GM10847 (cell line): Measurements from ENCODE around the gene COL2A1.

Source experiments
- POLR2A ChIP-seq: IDR thresholded peaks from 2 replicates; pipeline ENCODE4 v1.6.1; 2011; ENCODE audit not compliant: insufficient read length; ENCODE audit errors: extremely low read depth

The COL2A1 gene

DNA sequence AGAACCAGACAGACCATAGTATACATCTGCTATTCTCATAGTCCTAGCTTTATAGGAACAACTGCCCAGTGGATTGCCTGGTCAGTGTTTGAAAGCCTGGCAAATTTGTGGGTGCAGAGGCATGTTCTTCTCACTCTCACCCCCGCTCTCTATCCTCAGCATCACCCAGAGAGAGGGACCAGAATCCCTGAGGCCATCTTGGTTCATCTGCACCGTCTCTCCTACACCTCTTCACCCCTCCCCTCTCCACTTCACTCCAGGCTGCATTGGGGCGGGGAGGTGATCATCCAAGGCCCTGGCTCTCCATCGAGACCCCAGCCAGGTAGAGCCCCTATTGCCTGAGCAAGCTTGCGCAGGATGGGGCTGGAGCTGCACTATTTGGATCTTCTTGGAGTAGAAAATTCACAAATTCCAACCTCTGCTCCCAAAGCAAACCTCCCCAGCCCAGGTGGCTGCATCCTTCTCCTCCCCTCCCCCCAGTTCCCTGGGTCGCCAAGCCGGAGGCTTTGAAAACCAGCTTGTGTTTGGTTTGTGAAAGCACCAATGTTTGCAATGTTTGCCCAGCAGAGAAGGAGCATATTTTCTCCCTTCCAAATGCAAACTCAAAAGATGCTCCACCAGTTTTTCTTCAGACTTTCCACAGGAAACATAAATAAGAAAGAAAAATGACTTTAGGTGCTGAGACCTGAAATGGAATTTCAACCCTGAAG lies 18.6 kb upstream of the COL2A1 start:
- TF ChIP-seq POLR2A, result no peak

DNA sequence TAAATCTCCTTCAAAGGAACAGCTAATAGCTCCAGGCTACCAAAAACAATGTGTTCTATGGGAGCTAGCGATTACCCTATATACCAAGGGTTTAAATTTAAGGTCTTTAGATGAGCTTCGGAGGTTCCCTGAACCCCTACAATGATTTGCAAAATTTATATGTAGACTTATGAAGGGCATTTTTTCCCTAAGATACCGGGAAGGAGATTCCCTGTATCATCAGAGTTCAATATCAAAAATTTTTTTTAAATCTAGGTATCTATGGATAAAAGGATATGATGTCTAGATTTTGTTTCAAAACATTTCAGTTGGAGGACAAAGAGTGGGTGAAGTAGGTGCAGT lies 17.9 kb upstream of the COL2A1 start:
- TF ChIP-seq POLR2A, result no peak

DNA sequence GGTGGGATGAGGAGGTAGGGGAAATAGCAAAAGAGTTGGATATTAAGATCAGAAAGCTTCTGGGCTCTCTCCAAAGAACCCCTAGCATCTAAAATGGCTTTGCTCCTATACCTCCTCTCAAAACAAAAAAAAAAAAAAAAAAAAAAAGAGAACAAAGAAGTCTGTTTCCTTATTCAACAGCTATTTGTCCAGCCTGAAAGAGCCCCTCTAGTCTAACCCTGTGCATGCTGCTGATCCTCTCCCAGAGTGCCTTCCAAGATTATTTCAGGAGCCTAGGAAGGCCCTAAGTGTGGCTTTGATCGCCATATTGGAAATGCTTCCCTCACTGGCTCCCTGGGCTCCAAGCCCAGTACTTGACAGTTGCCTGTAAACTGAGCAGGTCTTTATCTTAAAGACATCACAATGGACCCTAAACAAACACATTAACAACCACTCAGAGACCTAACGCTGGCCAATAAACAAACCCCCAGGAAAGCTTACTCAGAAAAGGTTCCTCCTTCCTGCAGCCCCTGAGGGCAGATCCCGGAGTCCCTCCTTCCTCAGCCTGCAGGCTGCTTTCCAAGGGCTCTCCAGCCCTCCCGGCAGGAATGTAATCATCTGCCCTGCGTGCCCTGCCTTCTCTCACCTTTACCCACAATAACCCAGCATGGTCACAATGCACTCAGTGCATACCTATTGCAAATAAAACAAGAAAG lies 17.4 kb upstream of the COL2A1 start:
- no peak for TF ChIP-seq POLR2A

DNA sequence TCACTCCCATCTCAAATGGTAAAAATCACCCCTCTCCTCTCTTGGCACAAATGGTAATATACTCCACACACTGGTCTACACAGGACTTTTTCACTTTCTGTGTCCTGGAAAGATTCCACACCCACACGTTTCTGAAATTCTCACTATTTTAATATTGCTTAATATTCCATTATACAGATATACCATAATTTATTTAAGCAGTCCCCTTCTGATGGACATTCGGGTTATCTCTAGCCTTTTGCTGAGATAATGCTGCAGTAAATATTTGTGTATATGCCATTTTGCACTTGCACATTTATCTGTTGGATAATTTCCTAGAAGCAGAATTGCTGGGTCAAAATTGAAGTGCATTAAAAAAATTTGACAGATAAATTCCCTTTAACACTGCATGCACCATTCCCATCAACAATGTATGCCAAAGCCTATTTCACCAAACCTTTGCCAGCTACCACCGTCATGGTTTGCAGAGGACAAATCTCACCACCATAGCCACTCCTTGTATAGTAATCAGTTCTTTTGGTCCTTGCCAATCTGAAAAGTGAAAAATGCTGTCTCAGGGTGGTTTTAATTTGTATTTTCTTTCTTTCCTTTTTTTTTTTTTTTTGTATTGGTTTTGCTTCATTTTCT lies 15.5 kb upstream of the COL2A1 start:
- TF ChIP-seq POLR2A, result no peak

DNA sequence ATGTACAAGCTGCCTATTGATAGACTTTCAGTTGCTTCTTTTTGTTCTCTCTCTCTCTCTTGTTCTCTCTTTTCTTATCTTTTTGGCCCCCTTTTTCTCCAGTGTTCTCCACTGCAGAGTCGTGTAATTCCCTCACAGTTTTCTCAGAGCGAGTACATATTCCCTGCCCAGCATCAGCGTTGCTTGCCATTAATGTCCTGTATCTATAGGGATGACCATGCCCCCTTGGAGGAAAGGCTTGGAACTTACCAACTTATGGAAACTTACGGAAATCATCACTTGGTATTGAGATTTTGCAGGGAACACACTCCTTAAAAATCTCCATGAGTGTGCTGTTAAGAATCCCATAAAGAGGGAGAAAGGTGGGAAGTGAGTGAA lies 14.3 kb upstream of the COL2A1 start:
- TF ChIP-seq POLR2A, result no peak

DNA sequence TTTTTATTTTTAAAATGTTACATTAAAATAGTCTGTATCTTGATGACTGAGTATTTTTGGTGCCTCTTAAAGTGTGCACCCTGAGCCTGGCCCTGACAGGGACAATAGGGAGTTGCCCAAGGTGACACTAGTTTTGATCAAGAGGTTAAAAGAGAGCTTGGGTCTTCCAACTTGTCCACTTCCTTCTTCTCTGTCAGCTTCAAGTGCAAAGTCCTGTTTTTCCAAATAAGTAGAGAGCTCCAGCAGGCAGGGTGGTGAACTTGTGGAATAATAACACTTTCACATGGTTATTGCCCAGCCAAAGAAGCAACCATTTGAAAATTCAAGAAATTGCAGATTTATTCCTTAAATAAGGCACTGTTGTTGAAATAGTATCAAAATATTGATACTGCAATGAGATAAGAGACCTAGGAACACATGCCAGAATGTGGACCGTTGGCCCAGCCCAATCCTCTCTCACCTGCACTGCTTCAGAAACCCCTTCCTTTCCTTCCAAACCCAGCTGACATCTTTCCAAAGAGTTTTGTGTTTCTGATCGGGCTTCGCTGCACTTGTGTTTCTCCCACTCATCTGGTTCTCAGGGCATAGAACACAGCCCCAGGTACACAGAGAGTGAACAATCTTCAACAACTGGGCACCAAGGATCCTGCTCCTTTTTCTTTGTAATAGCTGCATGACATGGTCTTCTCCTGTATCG lies 13.8 kb upstream of the COL2A1 start:
- TF ChIP-seq POLR2A, result no peak

DNA sequence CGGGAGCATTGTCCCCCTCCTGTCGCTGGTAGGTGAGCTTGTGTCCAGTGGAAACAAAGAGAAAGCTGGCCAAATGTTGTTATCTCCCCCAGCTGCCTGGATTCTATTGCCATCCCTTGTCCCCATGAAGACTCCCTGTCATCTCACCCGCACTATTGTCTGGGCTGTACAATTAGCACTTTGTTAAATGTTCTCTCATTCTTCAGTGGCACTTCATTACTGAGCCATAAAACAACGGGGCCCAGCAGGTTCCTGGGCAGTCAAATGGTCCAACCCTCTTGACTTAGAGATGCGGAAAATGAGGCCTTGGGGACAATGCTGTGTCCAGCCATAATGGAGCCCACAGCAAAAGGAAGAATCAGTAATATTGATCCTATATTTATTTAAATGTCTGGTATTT lies 13.2 kb upstream of the COL2A1 start:
- no peak for TF ChIP-seq POLR2A

DNA sequence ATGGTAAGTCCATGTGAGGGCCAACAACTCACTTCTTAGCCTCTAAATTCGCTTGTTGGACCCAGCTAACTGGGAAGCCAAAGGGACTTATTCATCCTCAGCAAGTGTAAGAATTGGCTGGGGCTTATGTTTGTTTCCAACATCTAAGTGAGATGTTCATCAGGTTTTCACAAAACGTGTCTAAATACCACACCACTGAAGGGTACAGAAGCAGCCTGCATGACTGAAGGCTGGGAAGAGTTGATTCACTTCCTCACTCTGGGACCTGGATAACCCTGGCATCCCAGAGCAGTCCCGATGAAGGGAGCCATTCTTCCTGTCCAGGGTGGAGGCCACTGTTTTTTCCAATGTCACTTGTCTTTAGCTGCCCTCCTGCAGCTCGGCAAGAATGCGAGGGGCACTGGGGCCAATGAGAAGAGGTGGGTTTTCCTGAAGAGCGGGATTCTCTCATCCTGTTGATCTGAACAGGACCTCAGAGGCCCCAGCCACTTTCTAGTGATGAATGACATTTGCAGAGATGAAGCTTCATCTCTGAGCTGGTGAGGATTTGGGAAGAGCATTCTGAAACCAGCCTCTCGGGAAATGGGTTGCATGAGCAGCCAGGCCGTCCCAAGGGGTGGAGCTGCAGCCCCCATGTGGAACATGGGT lies 12.2 kb upstream of the COL2A1 start:
- TF ChIP-seq POLR2A, result no peak

DNA sequence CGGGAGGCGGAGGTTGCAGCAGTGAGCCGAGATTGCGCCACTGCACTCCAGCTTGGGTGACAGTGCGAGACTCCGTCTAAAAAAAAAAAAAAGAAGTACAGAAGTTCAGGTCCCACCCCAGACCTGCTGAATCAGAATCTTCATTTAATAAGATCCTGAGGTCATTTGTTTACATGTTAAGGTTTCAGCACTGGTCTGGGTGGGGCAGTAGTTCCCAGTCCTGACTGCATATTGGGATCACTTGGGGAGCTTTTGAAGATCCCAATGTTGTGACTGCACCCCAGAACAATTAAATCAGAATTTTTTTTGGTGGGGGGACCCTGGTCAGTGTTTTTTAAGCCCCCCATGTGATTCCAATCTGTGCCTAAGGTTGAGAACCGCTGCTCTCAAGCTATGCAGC lies 11.7 kb upstream of the COL2A1 start:
- no peak for TF ChIP-seq POLR2A

DNA sequence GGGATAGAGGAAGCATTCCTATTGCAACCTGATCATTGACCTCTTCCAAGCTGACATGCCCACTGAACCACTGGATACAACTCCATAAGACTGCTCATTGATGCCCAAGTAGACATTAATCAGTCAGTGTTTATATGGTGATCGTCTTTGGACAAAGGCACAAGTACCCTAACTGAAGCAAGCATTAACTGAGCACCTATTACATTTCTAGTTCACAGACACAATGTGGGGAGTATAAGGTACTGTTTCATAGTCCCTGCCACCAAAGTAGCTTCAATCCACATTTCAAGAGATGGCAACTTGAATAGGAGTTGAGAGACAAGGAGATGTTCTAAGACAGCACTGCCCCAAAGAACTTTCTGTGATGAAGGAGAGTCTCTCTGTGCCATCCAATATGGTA lies 10.9 kb upstream of the COL2A1 start:
- no peak for TF ChIP-seq POLR2A

DNA sequence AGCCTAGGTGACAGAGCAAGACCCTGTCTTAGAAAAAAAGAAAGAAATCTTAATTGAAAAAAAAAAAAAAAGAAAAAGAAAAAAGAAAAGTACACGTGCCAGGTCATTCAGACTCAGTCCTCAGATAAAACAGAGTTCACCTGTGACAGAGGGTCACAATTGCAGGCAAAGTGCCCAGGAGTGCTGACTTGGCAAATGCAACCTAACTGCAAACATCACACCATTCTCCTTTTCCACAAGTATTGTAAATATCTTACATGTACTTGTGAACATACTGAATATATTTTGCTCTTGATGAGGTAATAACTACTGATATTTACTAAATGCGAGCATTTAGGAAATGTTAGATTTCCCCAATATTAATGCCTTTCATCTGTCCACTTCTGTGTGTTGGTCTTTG lies 9.0 kb upstream of the COL2A1 start:
- TF ChIP-seq POLR2A, result no peak

DNA sequence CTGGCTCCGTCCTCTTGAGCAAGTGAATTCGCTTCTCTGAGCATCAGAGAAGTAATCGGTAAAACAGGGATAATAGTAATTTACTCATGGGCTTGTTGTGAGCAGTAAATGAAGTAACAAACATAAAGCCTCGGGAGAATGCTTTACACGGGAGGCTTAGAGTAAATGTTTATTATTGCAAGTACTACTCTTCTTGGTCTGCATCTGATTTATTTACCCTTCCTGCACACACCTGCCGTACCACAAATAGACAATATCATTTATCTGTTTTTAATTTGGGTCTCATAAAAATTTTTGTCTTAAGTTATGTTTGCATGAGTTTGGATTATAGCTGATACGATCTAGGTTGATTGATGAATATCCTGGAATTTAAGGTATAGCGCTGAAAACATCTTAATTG lies 7.8 kb upstream of the COL2A1 start:
- no peak for TF ChIP-seq POLR2A

DNA sequence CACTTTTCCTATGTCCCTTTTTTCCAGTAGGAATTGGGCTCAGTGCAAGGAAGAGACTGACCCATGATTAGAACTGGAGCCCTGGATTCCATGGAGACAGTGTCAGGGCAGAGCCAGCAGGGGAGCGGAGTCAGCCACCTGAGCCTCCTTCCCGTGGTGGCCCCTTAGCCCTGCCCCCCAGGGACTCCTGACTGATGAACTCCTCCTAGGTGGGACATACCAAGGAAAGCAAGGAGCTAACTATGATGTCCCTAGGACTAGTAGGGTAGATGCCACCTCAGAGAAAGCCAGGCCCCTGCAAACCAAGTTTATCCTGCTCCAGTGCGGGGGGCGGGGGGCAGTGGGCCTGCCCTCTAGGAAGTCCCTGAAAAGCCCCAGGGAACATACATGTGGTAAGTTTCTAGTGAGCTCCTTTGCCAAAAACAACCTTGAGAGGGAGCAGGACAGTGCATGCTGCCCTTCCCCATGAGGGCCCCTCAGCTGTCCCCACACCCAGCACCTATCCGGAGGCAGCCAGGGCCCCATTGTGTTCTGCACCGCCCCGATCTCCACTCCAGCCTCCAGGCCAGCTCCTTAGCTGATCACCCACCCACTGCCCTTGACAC lies 6.2 kb upstream of the COL2A1 start:
- no peak for TF ChIP-seq POLR2A

DNA sequence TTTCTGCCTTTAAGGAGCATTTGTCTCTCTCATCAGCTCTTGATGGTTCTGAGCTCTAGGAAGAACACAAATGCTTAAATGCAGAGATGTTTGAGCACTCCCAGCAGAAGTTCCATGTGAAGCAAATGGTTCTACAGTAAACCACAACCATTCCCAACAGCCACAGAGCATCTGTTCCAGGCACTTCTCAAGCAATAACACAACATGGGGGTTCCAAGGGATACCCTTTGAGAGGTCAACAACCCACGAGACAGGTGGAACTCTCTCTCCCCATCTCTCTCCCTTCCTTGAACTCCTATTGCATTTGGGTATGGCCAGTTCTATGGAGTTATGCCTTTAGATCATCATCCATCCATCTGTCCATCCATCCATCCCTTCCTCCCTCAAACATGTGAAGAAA lies 5.2 kb upstream of the COL2A1 start:
- no peak for TF ChIP-seq POLR2A

DNA sequence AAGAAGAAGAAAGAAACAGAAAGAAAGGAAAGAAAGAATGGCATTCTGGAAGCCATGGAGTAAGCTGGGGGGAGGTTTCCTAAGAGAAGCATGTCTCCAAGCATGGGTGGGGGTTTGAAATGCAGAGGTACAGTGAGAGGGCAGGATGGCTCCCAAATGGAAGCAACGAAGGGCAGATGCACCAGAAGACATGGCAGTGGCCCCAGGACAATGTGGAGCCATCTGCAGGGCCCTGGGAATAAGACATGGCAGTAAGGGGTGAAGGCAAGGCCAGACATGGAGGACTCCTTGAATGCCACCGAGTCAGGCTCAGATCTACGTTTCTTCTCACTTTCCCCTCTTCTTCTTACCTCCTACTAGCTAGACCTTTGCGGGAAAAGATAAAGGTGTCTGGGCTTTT lies 4.7 kb upstream of the COL2A1 start:
- TF ChIP-seq POLR2A, result no peak
